Measurements from ENCODE around the gene RAE1.

RAE1 gene

GRCh38 chr20:57383447-57384347 is 32.6 kb downstream of the RAE1 start:
- H3K4me1 Mint-ChIP-seq: no peaks in the 10 kb centered on the region
- no peaks in the 10 kb centered on the region for H3K27me3 Mint-ChIP-seq
- DNase-seq (ENCODE audit: low spot score in 2 of 2) (no peak), ATAC-seq (ENCODE audit: low read depth) (no peak)
- peaks cover 5% of the 10 kb centered on the region for H3K36me3 Mint-ChIP-seq
- no peaks in the 10 kb centered on the region for H3K9me3 Mint-ChIP-seq
- H3K4me3 Mint-ChIP-seq: no peak overlapping the region
- peak overlapping the region; percentile 55 for H3K27ac Mint-ChIP-seq

- H3K4me3 Mint-ChIP-seq: no peak overlapping the region
- peak overlapping the region; percentile 55 for H3K27ac Mint-ChIP-seq
- peaks cover 5% of the 10 kb centered on the region for H3K36me3 Mint-ChIP-seq
- H3K4me1 Mint-ChIP-seq: peaks cover under 1% of the 10 kb centered on the region
- no peaks in the 10 kb centered on the region for H3K9me3 Mint-ChIP-seq
- DNase-seq (ENCODE audit: low spot score in 2 of 2) (no peak), ATAC-seq (ENCODE audit: low read depth) (no peak)
- H3K27me3 Mint-ChIP-seq: no peaks in the 10 kb centered on the region
Measured at GRCh38 chr20:57384486-57384885, 33.4 kb downstream of the RAE1 start.

DNA sequence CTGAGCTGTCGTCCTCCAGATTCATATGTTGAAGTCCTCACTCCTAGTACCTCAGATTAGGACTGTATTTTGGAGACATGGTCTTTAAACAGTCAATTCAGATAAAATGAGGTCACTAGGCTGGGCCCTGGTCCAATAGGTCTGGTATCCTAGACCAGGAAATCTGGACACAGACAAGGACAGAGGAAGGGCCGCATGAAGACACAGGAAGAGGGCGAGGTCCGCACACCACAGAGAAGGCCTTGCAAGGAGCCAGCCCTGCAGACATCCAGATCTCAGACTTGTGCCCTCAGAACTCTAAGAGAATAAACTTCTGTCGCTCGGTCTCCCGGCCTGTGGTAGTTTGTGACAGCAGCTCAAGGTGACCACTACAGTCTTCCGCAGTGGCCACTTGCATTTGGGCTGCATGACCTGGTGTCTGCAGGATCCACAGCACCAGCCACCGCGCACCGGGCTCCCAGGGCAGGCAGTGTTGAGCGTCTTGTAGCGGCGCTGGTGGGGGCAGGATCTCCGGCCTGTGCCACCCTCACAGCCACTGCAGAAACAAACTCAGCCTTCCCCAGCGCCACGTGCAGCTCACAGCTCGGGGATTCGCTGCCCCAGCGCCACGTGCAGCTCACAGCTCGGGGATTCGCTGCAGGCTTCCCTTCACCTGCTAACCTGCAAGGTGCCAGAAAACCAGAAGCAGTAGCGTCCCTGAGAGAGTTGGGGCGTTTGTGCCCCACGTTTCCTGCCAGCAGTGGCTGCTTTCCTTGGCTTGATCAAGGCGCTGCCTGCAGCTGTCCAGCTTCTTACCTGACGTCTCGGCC is 34.1 kb downstream of the RAE1 start:
- Mint-ChIP-seq H3K36me3 (peaks cover 4% of the 10 kb centered on the region), H3K9me3 (no peaks in the 10 kb centered on the region), H3K4me1 (peaks cover 5% of the 10 kb centered on the region), H3K4me3 (no peak overlapping the region), H3K27ac (no peak overlapping the region), H3K27me3 (no peaks in the 10 kb centered on the region)
- no peak for ATAC-seq (ENCODE audit: low read depth)
- no peak for DNase-seq (ENCODE audit: low spot score in 2 of 2)

DNA sequence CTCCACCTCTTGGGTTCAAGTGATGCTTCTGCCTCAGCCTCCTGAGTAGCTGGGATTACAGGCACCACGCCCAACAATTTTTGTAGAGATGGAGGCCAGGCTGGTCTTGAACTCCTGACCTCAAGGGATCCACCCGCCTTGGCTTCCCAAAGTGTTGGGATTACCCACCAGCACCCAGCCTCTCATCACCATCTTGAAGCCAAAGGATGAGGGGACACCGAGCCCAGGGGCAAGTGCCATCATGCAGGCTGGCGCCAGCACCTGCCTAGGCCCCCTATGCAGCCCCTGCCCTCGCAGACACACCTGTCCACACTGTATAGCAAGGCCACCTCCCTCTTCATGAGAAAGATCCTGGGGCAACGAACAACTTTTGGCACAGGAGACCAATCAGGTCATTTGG is 34.9 kb downstream of the RAE1 start:
- Mint-ChIP-seq H3K36me3 (peaks cover 3% of the 10 kb centered on the region), H3K27ac (no peak overlapping the region), H3K9me3 (no peaks in the 10 kb centered on the region), H3K27me3 (no peaks in the 10 kb centered on the region), H3K4me1 (peaks cover 10% of the 10 kb centered on the region), H3K4me3 (no peak overlapping the region)
- ATAC-seq (ENCODE audit: low read depth) (no peak), DNase-seq (ENCODE audit: low spot score in 2 of 2) (no peak)

GRCh38 chr20:57386762-57387161 is 35.7 kb downstream of the RAE1 start:
- peaks cover 3% of the 10 kb centered on the region for H3K36me3 Mint-ChIP-seq
- DNase-seq (ENCODE audit: low spot score in 2 of 2) (no peak), ATAC-seq (ENCODE audit: low read depth) (no peak)
- no peak overlapping the region for H3K4me3 Mint-ChIP-seq
- no peaks in the 10 kb centered on the region for H3K27me3 Mint-ChIP-seq
- no peak overlapping the region for H3K27ac Mint-ChIP-seq
- H3K4me1 Mint-ChIP-seq: peaks cover 10% of the 10 kb centered on the region
- H3K9me3 Mint-ChIP-seq: no peaks in the 10 kb centered on the region

- peaks cover 3% of the 10 kb centered on the region for H3K36me3 Mint-ChIP-seq
- H3K4me3 Mint-ChIP-seq: no peak overlapping the region
- H3K27ac Mint-ChIP-seq: no peak overlapping the region
- ATAC-seq (ENCODE audit: low read depth) (no peak), DNase-seq (ENCODE audit: low spot score in 2 of 2) (no peak)
- H3K9me3 Mint-ChIP-seq: no peaks in the 10 kb centered on the region
- peaks cover 10% of the 10 kb centered on the region for H3K4me1 Mint-ChIP-seq
- H3K27me3 Mint-ChIP-seq: no peaks in the 10 kb centered on the region
Measured at GRCh38 chr20:57387463-57387862, 36.4 kb downstream of the RAE1 start.

DNA sequence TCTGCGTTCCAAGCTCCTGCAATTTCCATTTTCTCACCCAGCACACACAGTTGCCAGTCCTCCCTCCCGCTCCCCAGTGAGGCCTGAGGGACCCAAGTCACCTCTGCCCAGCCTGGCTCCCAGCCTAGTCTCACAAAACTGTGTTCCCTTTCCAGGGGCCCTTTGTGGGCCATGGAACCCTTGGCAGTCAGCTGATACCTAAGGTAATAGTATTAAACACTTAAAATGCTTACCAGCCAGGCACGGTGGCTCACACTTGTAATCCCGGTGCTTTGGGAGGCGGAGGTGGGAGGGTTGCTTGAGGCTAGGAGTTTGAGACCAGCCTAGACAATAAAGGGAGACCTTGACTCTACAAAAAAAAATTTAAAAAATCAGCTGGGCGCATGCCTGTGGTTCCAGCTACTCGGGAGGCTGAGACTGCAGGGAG is 36.9 kb downstream of the RAE1 start:
- Mint-ChIP-seq H3K4me1 (peaks cover 12% of the 10 kb centered on the region), H3K27me3 (no peaks in the 10 kb centered on the region), H3K27ac (no peak overlapping the region), H3K4me3 (no peak overlapping the region), H3K9me3 (no peaks in the 10 kb centered on the region), H3K36me3 (peaks cover 4% of the 10 kb centered on the region)
- DNase-seq (ENCODE audit: low spot score in 2 of 2): no peak
- no peak for ATAC-seq (ENCODE audit: low read depth)

GRCh38 chr20:57388953-57389694 is 38.1 kb downstream of the RAE1 start:
- ATAC-seq (ENCODE audit: low read depth): peak; percentile 26
- Mint-ChIP-seq H3K27me3 (no peaks in the 10 kb centered on the region), H3K36me3 (peaks cover 15% of the 10 kb centered on the region), H3K27ac (peak overlapping the region; percentile 99), H3K4me3 (peak overlapping the region; percentile 92), H3K4me1 (peaks cover 24% of the 10 kb centered on the region), H3K9me3 (no peaks in the 10 kb centered on the region)
- peak in 1 of 2 donors; percentile 71 for DNase-seq (ENCODE audit: low spot score in 2 of 2)

- no peaks in the 10 kb centered on the region for H3K9me3 Mint-ChIP-seq
- H3K4me1 Mint-ChIP-seq: peaks cover 32% of the 10 kb centered on the region
- no peaks in the 10 kb centered on the region for H3K27me3 Mint-ChIP-seq
- DNase-seq (ENCODE audit: low spot score in 2 of 2) (peak in 1 of 2 donors; percentile 62), ATAC-seq (ENCODE audit: low read depth) (peak; percentile 26)
- peaks cover 19% of the 10 kb centered on the region for H3K36me3 Mint-ChIP-seq
- peak overlapping the region; percentile 92 for H3K4me3 Mint-ChIP-seq
- peak overlapping the region; percentile 99 for H3K27ac Mint-ChIP-seq
Measured at GRCh38 chr20:57389695-57390603, 38.9 kb downstream of the RAE1 start.

- Mint-ChIP-seq H3K27ac (peak within 1 kb of the TSS; percentile 99), H3K4me1 (peaks cover 36% of the 10 kb centered on the region), H3K9me3 (no peaks in the 10 kb centered on the region), H3K27me3 (no peaks in the 10 kb centered on the region), H3K36me3 (peaks cover 24% of the 10 kb centered on the region), H3K4me3 (peak within 1 kb of the TSS; percentile 92)
- ATAC-seq (ENCODE audit: low read depth) (peak; percentile 60), DNase-seq (ENCODE audit: low spot score in 2 of 2) (peak; percentile 82 to 83)
Measured at GRCh38 chr20:57390604-57391438, 39.8 kb downstream of the RAE1 start, which contains the start of gene RBM38. Gene RBM38 (plus strand): TSS chr20:57391396. CDS start chr20:57391582, 186 bp downstream.

- Mint-ChIP-seq H3K4me3 (peak overlapping the region; percentile 92), H3K36me3 (peaks cover 30% of the 10 kb centered on the region), H3K27ac (peak overlapping the region; percentile 98), H3K4me1 (peaks cover 38% of the 10 kb centered on the region), H3K27me3 (no peaks in the 10 kb centered on the region), H3K9me3 (no peaks in the 10 kb centered on the region)
- DNase-seq (ENCODE audit: low spot score in 2 of 2) (peak in 1 of 2 donors; percentile 46), ATAC-seq (ENCODE audit: low read depth) (no peak)
Measured at GRCh38 chr20:57391439-57392301, 40.6 kb downstream of the RAE1 start.
